HCT116 (cell line): ENCODE results near the gene LRRC70. TPM values are rescaled to one million over a fixed set of nuclear protein-coding genes. Genes with fewer than 3 reads are reported as not detected.

Source experiments
- ATAC-seq: fragments of 200-7000 bp; cut with Tn5 transposase; 2 replicates; pipeline ENCODE4 v1.9.1; 2020; ENCODE audit warnings: mild to moderate bottlenecking, moderate library complexity
- BruUV-seq: library from RNA; stranded (reverse); fragments of 400-500 nt; replicated peaks from 2 replicates; lab custom pipeline; 2021; lab: Mats Ljungman, UMichigan
- CTCF ChIA-PET: fragments of 300-600 bp; sonication (Branson Sonifier 250); formaldehyde crosslinking; loops from one replicate; lab custom pipeline; 2021; ENCODE audit warnings: antibody characterized with exemption; lab: Charles Lee
- POLR2A ChIA-PET: fragments of 300-600, 350-600 bp; sonication (Branson Sonifier 250); formaldehyde crosslinking; loops from one replicate; lab custom pipeline; 2021; ENCODE audit warnings: antibody characterized with exemption; lab: Charles Lee
- RAD21 ChIA-PET, 2 experiments: fragments of 300-600 bp; sonication (Branson Sonifier 250); formaldehyde crosslinking; loops; one replicate each; lab custom pipeline; 2023; ENCODE audit warnings: low total read pairs in 2 of 2; ENCODE audit not compliant: uncharacterized antibody in 2 of 2, unreplicated experiment in 2 of 2, low non-redundant PET in 1 of 2; lab: Charles Lee
- DNase-seq: peaks from one replicate; pipeline ENCODE4 v3.0.0-alpha.2; 2010; ENCODE audit warnings: low read depth, low spot score
- H2AFZ ChIP-seq: fragments of 200-600 bp; shearing (Covaris generic), sonication (generic); 2 replicates; pipeline ENCODE4 v1.6.1; 2017; ENCODE audit warnings: low read depth, mixed run types, mixed read lengths, antibody characterized with exemption, low read length; ENCODE audit not compliant: poor library complexity, severe bottlenecking
- H3K27ac ChIP-seq: 2 replicates; pipeline ENCODE4 v1.5.1; 2012; ENCODE audit warnings: low read depth, low read length
- H3K27me3 ChIP-seq: fragments of 200-600 bp; sonication (generic); 2 replicates; pipeline ENCODE4 v1.6.1; 2016; ENCODE audit warnings: mixed run types, low read length, mixed read lengths; ENCODE audit not compliant: insufficient read depth
- H3K36me3 ChIP-seq, 2 experiments: fragments of 200-500 bp in 1 of 2; fragments of 200-600 bp in 1 of 2; sonication (Bioruptor generic) in 1 of 2; sonication (generic) in 1 of 2; 2 replicates each; pipeline versions ENCODE4 v1.5.1 to v1.6.1; 2014 to 2016; ENCODE audit warnings: low read length in 2 of 2, inconsistent platforms in 1 of 2, mixed read lengths in 1 of 2, mixed run types in 1 of 2; ENCODE audit not compliant: insufficient read depth in 2 of 2, control insufficient read depth in 1 of 2
- H3K4me1 ChIP-seq, 2 experiments: fragments of 200-600 bp in 1 of 2; sonication (generic) in 1 of 2; 2 replicates each; pipeline versions ENCODE4 v1.5.1 to v1.6.1; 2012 to 2017; ENCODE audit warnings: low read length in 2 of 2, inconsistent platforms in 1 of 2, mild to moderate bottlenecking in 1 of 2, mixed read lengths in 1 of 2, mixed run types in 1 of 2, moderate library complexity in 1 of 2; ENCODE audit not compliant: insufficient read depth in 2 of 2, control insufficient read depth in 1 of 2
- H3K4me2 ChIP-seq: fragments of 200-600 bp; sonication (generic); 2 replicates; pipeline ENCODE4 v1.6.1; 2017; ENCODE audit warnings: mixed run types, low read length, mixed read lengths
- H3K4me3 ChIP-seq, 2 experiments: fragments of 200-600 bp in 1 of 2; sonication (generic) in 1 of 2; replicated peaks in 1 of 2; 2 replicates each; pipeline ENCODE4 v1.5.1; 2011 to 2016; ENCODE audit warnings: low read length in 2 of 2, control low read depth in 1 of 2, low read depth in 1 of 2, mild to moderate bottlenecking in 1 of 2, mixed read lengths in 1 of 2, mixed run types in 1 of 2
- H3K79me2 ChIP-seq: fragments of 200-600 bp; sonication (generic); 2 replicates; pipeline ENCODE4 v1.6.1; 2017; ENCODE audit warnings: mild to moderate bottlenecking, mixed run types, low read length, moderate library complexity, mixed read lengths; ENCODE audit not compliant: insufficient read depth
- H3K9ac ChIP-seq: fragments of 200-600 bp; sonication (generic); 2 replicates; pipeline ENCODE4 v1.6.1; 2016; ENCODE audit warnings: low read length, mixed read lengths
- H3K9me2 ChIP-seq: fragments of 200-600 bp; sonication (generic), shearing (Covaris generic); 2 replicates; pipeline ENCODE4 v1.6.1; 2017; ENCODE audit warnings: mixed run types, mild to moderate bottlenecking, moderate library complexity; ENCODE audit not compliant: insufficient read depth
- H3K9me3 ChIP-seq, 2 experiments: fragments of 200-500 bp in 1 of 2; fragments of 200-600 bp in 1 of 2; sonication (Bioruptor generic) in 1 of 2; sonication (generic) in 1 of 2; 2 replicates each; pipeline ENCODE4 v1.6.1; 2014 to 2017; ENCODE audit warnings: low read length in 2 of 2, mixed read lengths in 2 of 2, inconsistent platforms in 1 of 2, low read depth in 1 of 2, mild to moderate bottlenecking in 1 of 2, mixed run types in 1 of 2, moderate library complexity in 1 of 2; ENCODE audit not compliant: control insufficient read depth in 1 of 2, insufficient read depth in 1 of 2
- H4K20me1 ChIP-seq: fragments of 200-600 bp; sonication (generic), shearing (Covaris generic); 2 replicates; pipeline ENCODE4 v1.6.1; 2017; ENCODE audit warnings: mixed run types, mild to moderate bottlenecking, moderate library complexity; ENCODE audit not compliant: insufficient read depth
- EGR1 ChIP-seq: IDR thresholded peaks from 2 replicates; pipeline ENCODE4 v1.6.1; 2012; ENCODE audit warnings: low read depth
- ELF1 ChIP-seq: IDR thresholded peaks from 2 replicates; pipeline ENCODE4 v1.6.1; 2012; ENCODE audit warnings: low read depth, borderline replicate concordance
- EZH2 ChIP-seq: fragments of 200-600 bp; sonication (generic); IDR thresholded peaks from 2 replicates; pipeline ENCODE4 v1.6.1; 2017; ENCODE audit warnings: antibody characterized with exemption, mixed run types
- FOSL1 ChIP-seq: IDR thresholded peaks from 2 replicates; pipeline ENCODE4 v1.6.1; 2012; ENCODE audit warnings: low read depth
- POLR2A ChIP-seq: IDR thresholded peaks from 2 replicates; pipeline ENCODE4 v1.7.0; 2011; ENCODE audit warnings: borderline replicate concordance; ENCODE audit not compliant: insufficient read depth, insufficient read length; ENCODE audit errors: extremely low read depth
- POLR2AphosphoS5 ChIP-seq: IDR thresholded peaks from 2 replicates; pipeline ENCODE4 v1.6.1; 2011; ENCODE audit warnings: mild to moderate bottlenecking, low read depth, low read length, moderate library complexity
- RAD21 ChIP-seq: IDR thresholded peaks from 2 replicates; pipeline ENCODE4 v1.6.1; 2012; ENCODE audit warnings: low read depth, mild to moderate bottlenecking
- SIN3A ChIP-seq: IDR thresholded peaks from 2 replicates; pipeline ENCODE4 v1.6.1; 2012; ENCODE audit warnings: low read depth
- SP1 ChIP-seq: IDR thresholded peaks from 2 replicates; pipeline ENCODE4 v1.6.1; 2012; ENCODE audit warnings: low read depth
- TCF7L2 ChIP-seq: IDR thresholded peaks from 2 replicates; pipeline ENCODE4 v1.7.0; 2011; ENCODE audit warnings: borderline replicate concordance, inconsistent platforms; ENCODE audit not compliant: insufficient read depth, insufficient read length; ENCODE audit errors: extremely low read depth
- ZFX ChIP-seq: fragments of 450-650 bp; IDR thresholded peaks from 2 replicates; pipeline ENCODE4 v1.6.1; 2017
- intact Hi-C: fragments of 100-400 bp; cut with micrococcal nuclease; formaldehyde crosslinking; loops from 2 replicates; pipeline ENCODE4 v1.10.0; 2022
- total RNA-seq: library from RNA; stranded (reverse); gene quantifications from one replicate; pipeline ENCODE4 v1.2.1, GENCODE V29; 2021; ENCODE audit not compliant: unreplicated experiment
- TF ChIP-seq, protein P1 (sequence below): IDR thresholded peaks from 2 replicates; pipeline ENCODE4 v1.6.1; 2012
- TF ChIP-seq, protein P2 (sequence below): IDR thresholded peaks from 2 replicates; pipeline ENCODE4 v1.6.1; 2011; ENCODE audit warnings: mild to moderate bottlenecking, low read length, moderate library complexity; ENCODE audit not compliant: insufficient replicate concordance; ENCODE audit errors: extremely low read depth

The LRRC70 gene
- total RNA-seq, 1 experiment from 2014 or later: 0.37 TPM

DNA sequence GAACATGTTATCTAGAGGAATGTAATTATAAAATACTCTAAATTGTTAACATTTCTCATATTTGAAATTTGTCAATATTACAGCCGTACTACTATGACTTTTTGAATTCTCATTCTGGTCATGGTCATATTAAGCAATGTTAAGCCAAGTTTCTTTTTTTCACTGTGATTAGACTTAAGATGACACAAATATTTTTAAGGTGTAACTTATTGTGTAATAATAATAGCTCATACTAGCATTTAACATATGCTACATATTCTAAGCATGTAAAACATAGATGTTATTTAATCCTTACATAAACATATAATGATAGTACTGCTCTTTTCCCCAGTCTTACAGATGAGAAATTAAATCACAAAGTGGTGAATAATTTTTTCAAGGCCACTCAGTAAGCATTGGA lies 35.9 kb upstream of the LRRC70 start:
- Histone ChIP-seq H3K9me3 (no peaks in the 10 kb centered on the region), H3K4me1 (no peaks in the 10 kb centered on the region), H3K79me2 (no peaks in the 10 kb centered on the region), H2AFZ (no peak overlapping the region), H3K36me3 (0 out of 4 replicates have a peak, but pooled peaks cover 0 to 8% of the 10 kb centered on the region in 2 experiments), H3K9ac (no peak overlapping the region), H3K4me2 (no peak overlapping the region), H3K27me3 (no peaks in the 10 kb centered on the region), H3K4me3 (no peak overlapping the region), H3K27ac (no peak overlapping the region), H3K9me2 (no peaks in the 10 kb centered on the region), H4K20me1 (no peaks in the 10 kb centered on the region)
- ChIA-PET CTCF (no interaction called here), RAD21 (no interaction called here), POLR2A (no interaction called here)
- ATAC-seq: no peak
- BruUV-seq: no TSS peak
- intact Hi-C loops: no loop called here
- no peak for DNase-seq
- TF ChIP-seq EGR1: no peak
- no peak for TF ChIP-seq ZFX
- no peak for TF ChIP-seq RAD21
- TF ChIP-seq POLR2AphosphoS5: no peak
- no peak for TF ChIP-seq POLR2A
- no peak for TF ChIP-seq SP1
- no peak for TF ChIP-seq TCF7L2
- TF ChIP-seq, protein P1, sequence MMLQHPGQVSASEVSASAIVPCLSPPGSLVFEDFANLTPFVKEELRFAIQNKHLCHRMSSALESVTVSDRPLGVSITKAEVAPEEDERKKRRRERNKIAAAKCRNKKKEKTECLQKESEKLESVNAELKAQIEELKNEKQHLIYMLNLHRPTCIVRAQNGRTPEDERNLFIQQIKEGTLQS: no peak
- no peak for TF ChIP-seq SIN3A
- TF ChIP-seq, protein P2, sequence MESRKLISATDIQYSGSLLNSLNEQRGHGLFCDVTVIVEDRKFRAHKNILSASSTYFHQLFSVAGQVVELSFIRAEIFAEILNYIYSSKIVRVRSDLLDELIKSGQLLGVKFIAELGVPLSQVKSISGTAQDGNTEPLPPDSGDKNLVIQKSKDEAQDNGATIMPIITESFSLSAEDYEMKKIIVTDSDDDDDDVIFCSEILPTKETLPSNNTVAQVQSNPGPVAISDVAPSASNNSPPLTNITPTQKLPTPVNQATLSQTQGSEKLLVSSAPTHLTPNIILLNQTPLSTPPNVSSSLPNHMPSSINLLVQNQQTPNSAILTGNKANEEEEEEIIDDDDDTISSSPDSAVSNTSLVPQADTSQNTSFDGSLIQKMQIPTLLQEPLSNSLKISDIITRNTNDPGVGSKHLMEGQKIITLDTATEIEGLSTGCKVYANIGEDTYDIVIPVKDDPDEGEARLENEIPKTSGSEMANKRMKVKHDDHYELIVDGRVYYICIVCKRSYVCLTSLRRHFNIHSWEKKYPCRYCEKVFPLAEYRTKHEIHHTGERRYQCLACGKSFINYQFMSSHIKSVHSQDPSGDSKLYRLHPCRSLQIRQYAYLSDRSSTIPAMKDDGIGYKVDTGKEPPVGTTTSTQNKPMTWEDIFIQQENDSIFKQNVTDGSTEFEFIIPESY: no peak
- TF ChIP-seq FOSL1: no peak
- TF ChIP-seq ELF1: no peak
- no peak for TF ChIP-seq EZH2
